ENCODE data around the gene KCNQ2.

DNA sequence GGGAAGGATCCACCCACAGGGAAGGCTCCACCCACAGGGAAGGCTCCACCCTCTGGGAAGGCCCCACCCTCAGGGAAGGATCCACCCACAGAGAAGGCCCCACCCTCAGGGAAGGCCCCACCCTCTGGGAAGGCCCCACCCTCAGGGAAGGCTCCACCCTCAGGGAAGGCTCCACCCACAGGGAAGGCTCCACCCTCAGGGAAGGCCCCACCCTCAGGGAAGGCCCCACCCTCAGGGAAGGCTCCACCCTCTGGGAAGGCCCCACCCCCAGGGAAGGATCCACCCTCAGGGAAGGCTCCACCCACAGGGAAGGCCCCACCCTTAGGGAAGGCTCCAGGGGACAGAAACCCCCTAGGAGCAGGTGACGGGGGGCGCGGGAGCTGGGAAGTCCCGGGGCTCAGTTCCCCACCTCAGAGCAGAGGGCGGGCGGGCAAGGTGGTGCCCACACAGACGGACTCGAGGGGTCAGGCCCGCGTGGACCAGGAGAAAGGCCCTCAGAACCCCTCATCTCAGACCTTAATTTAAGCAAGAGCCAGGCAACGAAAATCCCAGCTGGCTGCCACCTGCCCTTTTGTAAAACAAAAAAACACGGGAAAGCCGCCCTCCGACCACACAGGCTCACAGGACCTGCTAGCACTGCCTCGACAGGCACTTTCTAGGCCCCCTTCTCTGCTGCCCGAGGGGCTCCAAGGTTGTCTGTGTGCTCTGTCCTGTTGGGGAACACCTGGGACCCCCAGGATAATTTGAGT lies 39.7 kb downstream of the KCNQ2 start:
- TF ChIP-seq, protein P1, sequence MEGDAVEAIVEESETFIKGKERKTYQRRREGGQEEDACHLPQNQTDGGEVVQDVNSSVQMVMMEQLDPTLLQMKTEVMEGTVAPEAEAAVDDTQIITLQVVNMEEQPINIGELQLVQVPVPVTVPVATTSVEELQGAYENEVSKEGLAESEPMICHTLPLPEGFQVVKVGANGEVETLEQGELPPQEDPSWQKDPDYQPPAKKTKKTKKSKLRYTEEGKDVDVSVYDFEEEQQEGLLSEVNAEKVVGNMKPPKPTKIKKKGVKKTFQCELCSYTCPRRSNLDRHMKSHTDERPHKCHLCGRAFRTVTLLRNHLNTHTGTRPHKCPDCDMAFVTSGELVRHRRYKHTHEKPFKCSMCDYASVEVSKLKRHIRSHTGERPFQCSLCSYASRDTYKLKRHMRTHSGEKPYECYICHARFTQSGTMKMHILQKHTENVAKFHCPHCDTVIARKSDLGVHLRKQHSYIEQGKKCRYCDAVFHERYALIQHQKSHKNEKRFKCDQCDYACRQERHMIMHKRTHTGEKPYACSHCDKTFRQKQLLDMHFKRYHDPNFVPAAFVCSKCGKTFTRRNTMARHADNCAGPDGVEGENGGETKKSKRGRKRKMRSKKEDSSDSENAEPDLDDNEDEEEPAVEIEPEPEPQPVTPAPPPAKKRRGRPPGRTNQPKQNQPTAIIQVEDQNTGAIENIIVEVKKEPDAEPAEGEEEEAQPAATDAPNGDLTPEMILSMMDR (IDR thresholded peaks at IDR 0.05), result no peak
- no peak for TF ChIP-seq POLR2A (IDR thresholded peaks at IDR 0.05)
- no peak for TF ChIP-seq POLR2AphosphoS5 (IDR thresholded peaks at IDR 0.05)
- TF ChIP-seq EP300 (IDR thresholded peaks at IDR 0.05), result no peak

All from gastroesophageal sphincter (tissue), 3 donors.